Ishikawa (cell line): ENCODE data around the gene BAD.

ENCODE experiments used
- CEBPB ChIP-seq: IDR thresholded peaks from 2 replicates; pipeline ENCODE4 v1.6.1; 2012
- CREB1 ChIP-seq: IDR thresholded peaks from 2 replicates; pipeline ENCODE4 v1.6.1; 2012; ENCODE audit warnings: low read depth
- EGR1 ChIP-seq: IDR thresholded peaks from 2 replicates; pipeline ENCODE4 v1.6.1; 2012
- EP300 ChIP-seq: IDR thresholded peaks from 2 replicates; pipeline ENCODE4 v1.6.1; 2012; ENCODE audit warnings: borderline replicate concordance
- FOXM1 ChIP-seq: IDR thresholded peaks from 2 replicates; pipeline ENCODE4 v1.6.1; 2012; ENCODE audit warnings: low read depth, borderline replicate concordance
- MAX ChIP-seq: IDR thresholded peaks from 2 replicates; pipeline ENCODE4 v1.6.1; 2012
- NFIC ChIP-seq: IDR thresholded peaks from 2 replicates; pipeline ENCODE4 v1.6.1; 2012
- RAD21 ChIP-seq: IDR thresholded peaks from 2 replicates; pipeline ENCODE4 v1.6.1; 2012; ENCODE audit warnings: low read depth
- REST ChIP-seq: IDR thresholded peaks from 2 replicates; pipeline ENCODE4 v1.6.1; 2012; ENCODE audit warnings: low read depth, mild to moderate bottlenecking
- TAF1 ChIP-seq: IDR thresholded peaks from 2 replicates; pipeline ENCODE4 v1.6.1; 2012; ENCODE audit warnings: low read depth, mild to moderate bottlenecking
- TCF12 ChIP-seq: IDR thresholded peaks from 2 replicates; pipeline ENCODE4 v1.6.1; 2012; ENCODE audit warnings: low read depth
- TEAD4 ChIP-seq: IDR thresholded peaks from 2 replicates; pipeline ENCODE4 v1.6.1; 2012
- USF1 ChIP-seq: IDR thresholded peaks from 2 replicates; pipeline ENCODE4 v1.6.1; 2012
- YY1 ChIP-seq: IDR thresholded peaks from 2 replicates; pipeline ENCODE4 v1.6.1; 2012; ENCODE audit warnings: low read depth
- ZBTB7A ChIP-seq: IDR thresholded peaks from 2 replicates; pipeline ENCODE4 v1.6.1; 2012; ENCODE audit warnings: low read depth

BAD gene

GRCh38 chr11:64291752-64292459 lies 7.4 kb upstream of the BAD start:
- TF ChIP-seq EGR1 = no peak; the same call in 1 of the 2 replicates
- no peak for TF ChIP-seq EP300
- TF ChIP-seq CEBPB = no peak
- TF ChIP-seq CREB1 = no peak

DNA sequence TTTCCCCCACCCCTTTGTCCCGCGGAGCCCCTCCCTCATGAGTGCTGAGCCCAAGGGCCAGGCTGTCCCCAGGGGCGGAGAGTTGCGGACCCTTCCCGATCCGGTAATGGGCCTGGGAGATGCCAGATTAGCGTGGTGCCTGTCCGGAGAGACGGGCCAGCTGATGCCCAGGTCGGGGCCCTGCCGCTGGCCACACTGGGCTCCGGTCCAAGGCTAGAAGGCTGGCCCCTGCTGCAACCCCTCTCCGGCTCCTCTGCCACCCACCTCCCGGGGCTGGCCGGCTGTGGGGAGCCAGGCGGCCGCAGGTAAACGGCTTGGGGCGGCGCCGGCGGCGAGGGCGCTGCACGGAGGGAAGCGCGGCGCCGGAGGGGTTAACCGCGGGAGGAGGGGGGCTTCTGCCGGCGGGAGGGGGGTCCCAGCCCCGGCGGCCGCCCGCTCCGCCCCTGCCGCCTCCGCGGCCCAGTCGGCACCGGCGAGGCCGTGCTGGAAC lies 6.8 kb upstream of the BAD start, which contains the start of gene KCNK4:
Gene KCNK4 (plus strand): TSS at position 41 of the 490 bp plus-strand sequence. CDS start 1,717 bp downstream, outside the sequence.
- TF ChIP-seq TEAD4 = no peak
- TF ChIP-seq NFIC = no peak
- TF ChIP-seq CEBPB = no peak
- TF ChIP-seq FOXM1 = no peak
- no peak for TF ChIP-seq ZBTB7A
- no peak for TF ChIP-seq EP300
- TF ChIP-seq MAX = no peak
- TF ChIP-seq YY1 = no peak
- no peak for TF ChIP-seq RAD21
- TF ChIP-seq CREB1 = no peak
- TF ChIP-seq TAF1 = no peak
- TF ChIP-seq EGR1 = no peak
- no peak for TF ChIP-seq TCF12
- no peak for TF ChIP-seq USF1

GRCh38 chr11:64290352-64291261 lies 6.1 kb upstream of the BAD start:
- TF ChIP-seq USF1 = no peak
- no peak for TF ChIP-seq MAX
- TF ChIP-seq RAD21 = no peak
- TF ChIP-seq FOXM1 = no peak
- no peak for TF ChIP-seq TCF12
- no peak for TF ChIP-seq TAF1
- TF ChIP-seq NFIC = no peak
- no peak for TF ChIP-seq EGR1
- TF ChIP-seq ZBTB7A = no peak
- TF ChIP-seq CEBPB = no peak
- no peak for TF ChIP-seq TEAD4
- no peak for TF ChIP-seq YY1
- no peak for TF ChIP-seq REST
- no peak for TF ChIP-seq EP300
- TF ChIP-seq CREB1 = no peak

DNA sequence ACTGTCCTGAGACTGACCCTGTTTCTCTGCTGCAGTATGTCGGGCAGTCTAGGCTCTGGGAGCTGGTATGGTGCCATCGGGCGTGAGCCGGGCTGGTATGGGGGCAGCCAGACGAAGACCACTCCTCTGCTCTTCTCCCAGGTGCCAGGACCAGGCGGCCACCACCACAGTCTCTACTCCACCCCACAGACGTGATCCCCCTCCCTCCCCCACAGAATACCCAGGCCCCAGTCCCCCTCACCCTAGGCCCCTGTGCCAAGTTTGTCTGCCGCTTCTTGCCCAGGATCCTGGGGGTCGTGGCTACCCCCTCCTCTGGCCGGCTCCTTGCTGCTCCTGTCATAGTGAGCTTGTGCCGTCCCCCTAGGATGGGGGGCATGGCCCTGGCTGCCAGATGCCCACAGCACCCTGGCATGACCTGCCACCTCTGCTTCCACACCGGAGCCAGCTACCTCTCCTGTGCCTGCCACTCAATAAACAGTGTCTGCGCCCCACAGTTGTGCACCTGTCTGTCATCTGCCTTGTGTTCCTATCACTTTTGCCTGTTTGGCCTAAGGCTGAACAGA lies 4.6 kb upstream of the BAD start:
- TF ChIP-seq CEBPB (no peak), TAF1 (no peak)

DNA sequence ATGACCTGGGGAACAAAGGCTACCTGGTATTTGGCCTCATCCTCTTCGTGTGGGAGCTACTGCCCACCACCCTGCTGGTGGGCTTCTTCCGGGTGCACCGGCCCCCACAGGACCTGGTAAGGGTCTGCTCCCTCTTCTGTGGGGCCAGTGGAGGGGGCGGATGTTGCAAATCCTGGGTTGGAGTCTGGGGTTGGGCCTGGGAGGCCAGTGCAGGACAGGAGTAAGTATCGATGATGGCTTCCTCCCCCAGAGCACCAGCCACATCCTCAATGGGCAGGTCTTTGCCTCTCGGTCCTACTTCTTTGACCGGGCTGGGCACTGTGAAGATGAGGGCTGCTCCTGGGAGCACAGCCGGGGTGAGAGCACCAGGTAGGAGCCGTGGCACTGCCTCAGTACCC lies 3.9 kb upstream of the BAD start:
- TF ChIP-seq EGR1 = no peak
- TF ChIP-seq TCF12 = no peak
- TF ChIP-seq CREB1 = no peak
- TF ChIP-seq REST = no peak
- TF ChIP-seq USF1 = no peak
- no peak for TF ChIP-seq RAD21
- TF ChIP-seq NFIC = no peak
- TF ChIP-seq ZBTB7A = no peak
- no peak for TF ChIP-seq YY1
- no peak for TF ChIP-seq MAX
- no peak for TF ChIP-seq CEBPB
- TF ChIP-seq TEAD4 = no peak
- TF ChIP-seq TAF1 = no peak
